Measurements from ENCODE around the gene LPGAT1. TPM values are rescaled to one million over a fixed set of nuclear protein-coding genes. Genes with fewer than 3 reads are reported as not detected.

The LPGAT1 gene
- total RNA-seq, 1 experiment from 2014 or later: 41.7 TPM

GRCh38 chr1:211762206-211762605, 68.4 kb downstream of the LPGAT1 start:
- no TSS peak for BruUV-seq (replicated peaks)
- no peaks in the 10 kb centered on the region for H3K27me3 ChIP-seq (ENCODE audit: low read length)
- H3K4me1 ChIP-seq (ENCODE audit: insufficient read depth, low read length): no peaks in the 10 kb centered on the region
- no peaks in the 10 kb centered on the region for H3K9me3 ChIP-seq (ENCODE audit: low read length)
- ChIA-PET POLR2A (ENCODE audit: unreplicated experiment) (no interaction called here), CTCF (no interaction called here)
- no peak overlapping the region for H3K9ac ChIP-seq (ENCODE audit: low read length)
- H3K36me3 ChIP-seq (ENCODE audit: low read depth, low read length): no peaks in the 10 kb centered on the region
- no peaks in the 10 kb centered on the region for H3K79me2 ChIP-seq (ENCODE audit: low read length)
- no peaks in the 10 kb centered on the region for H3K9me2 ChIP-seq (replicated peaks; ENCODE audit: low read length)
- no peaks in the 10 kb centered on the region for H4K20me1 ChIP-seq (ENCODE audit: low read length)
- intact Hi-C loops (cut with micrococcal nuclease): no loop called here
- no peak overlapping the region for H3K27ac ChIP-seq (ENCODE audit: low read length)
- DNase-seq (no peak), ATAC-seq (no peak)
- H3F3A ChIP-seq (ENCODE audit: low read length, unreplicated experiment): no peaks in the 10 kb centered on the region
- TF ChIP-seq CTCF (conservative IDR thresholded peaks at IDR 0.05; ENCODE audit: low read depth, low read length) (no peak), EZH2phosphoT487 (IDR thresholded peaks at IDR 0.05; ENCODE audit: borderline replicate concordance, low read length) (no peak), EZH2 (IDR thresholded peaks at IDR 0.05; ENCODE audit: low read length, unreplicated experiment) (no peak)
- H3K4me3 ChIP-seq (ENCODE audit: low read length): no peak overlapping the region
- H3K4me2 ChIP-seq (ENCODE audit: low read length): no peak overlapping the region
- no peak overlapping the region for H2AFZ ChIP-seq (ENCODE audit: low read length)

GRCh38 chr1:211761400-211761799, 69.2 kb downstream of the LPGAT1 start:
- Histone ChIP-seq H3K4me2 (ENCODE audit: low read length) (no peak overlapping the region), H3K9me2 (replicated peaks; ENCODE audit: low read length) (no peaks in the 10 kb centered on the region), H2AFZ (ENCODE audit: low read length) (no peak overlapping the region), H3K27ac (ENCODE audit: low read length) (no peak overlapping the region), H3K27me3 (ENCODE audit: low read length) (no peaks in the 10 kb centered on the region), H3K4me3 (ENCODE audit: low read length) (no peak overlapping the region), H3K9me3 (ENCODE audit: low read length) (no peaks in the 10 kb centered on the region), H3K79me2 (ENCODE audit: low read length) (no peaks in the 10 kb centered on the region), H3K4me1 (ENCODE audit: insufficient read depth, low read length) (no peaks in the 10 kb centered on the region), H3K36me3 (ENCODE audit: low read depth, low read length) (no peaks in the 10 kb centered on the region), H3F3A (ENCODE audit: low read length, unreplicated experiment) (no peaks in the 10 kb centered on the region), H4K20me1 (ENCODE audit: low read length) (no peaks in the 10 kb centered on the region), H3K9ac (ENCODE audit: low read length) (no peak overlapping the region)
- ChIA-PET CTCF (no interaction called here), POLR2A (ENCODE audit: unreplicated experiment) (no interaction called here)
- ATAC-seq (no peak), DNase-seq (no peak)
- TF ChIP-seq CTCF (conservative IDR thresholded peaks at IDR 0.05; ENCODE audit: low read depth, low read length) (no peak), EZH2phosphoT487 (IDR thresholded peaks at IDR 0.05; ENCODE audit: borderline replicate concordance, low read length) (no peak), EZH2 (IDR thresholded peaks at IDR 0.05; ENCODE audit: low read length, unreplicated experiment) (no peak)
- intact Hi-C loops (cut with micrococcal nuclease): no loop called here
- BruUV-seq (replicated peaks): no TSS peak

- BruUV-seq (replicated peaks): no TSS peak
- Histone ChIP-seq H3K36me3 (ENCODE audit: low read depth, low read length) (no peaks in the 10 kb centered on the region), H3K4me3 (ENCODE audit: low read length) (no peak overlapping the region), H4K20me1 (ENCODE audit: low read length) (no peaks in the 10 kb centered on the region), H3K4me2 (ENCODE audit: low read length) (no peak overlapping the region), H3K4me1 (ENCODE audit: insufficient read depth, low read length) (no peaks in the 10 kb centered on the region), H2AFZ (ENCODE audit: low read length) (no peak overlapping the region), H3K9ac (ENCODE audit: low read length) (no peak overlapping the region), H3K27me3 (ENCODE audit: low read length) (no peaks in the 10 kb centered on the region), H3K79me2 (ENCODE audit: low read length) (no peaks in the 10 kb centered on the region), H3K27ac (ENCODE audit: low read length) (no peak overlapping the region), H3K9me2 (replicated peaks; ENCODE audit: low read length) (no peaks in the 10 kb centered on the region), H3F3A (ENCODE audit: low read length, unreplicated experiment) (no peaks in the 10 kb centered on the region), H3K9me3 (ENCODE audit: low read length) (no peaks in the 10 kb centered on the region)
- CTCF ChIA-PET: no interaction called here
- POLR2A ChIA-PET (ENCODE audit: unreplicated experiment): no interaction called here
- ATAC-seq: no peak
- TF ChIP-seq EZH2 (IDR thresholded peaks at IDR 0.05; ENCODE audit: low read length, unreplicated experiment) (no peak), EZH2phosphoT487 (IDR thresholded peaks at IDR 0.05; ENCODE audit: borderline replicate concordance, low read length) (no peak), CTCF (conservative IDR thresholded peaks at IDR 0.05; ENCODE audit: low read depth, low read length) (no peak)
- no peak for DNase-seq
- intact Hi-C loops (cut with micrococcal nuclease): no loop called here
Observed at GRCh38 chr1:211756471-211757020, 74.0 kb downstream of the LPGAT1 start.

Measured in PC-3 (cell line).